G401 (cell line): Measurements from ENCODE around the gene UCK1. TPM values are rescaled to one million over a fixed set of nuclear protein-coding genes. Genes with fewer than 3 reads are reported as not detected.
A peak's percentile ranks its signal among the peaks of the same experiment; 100 is the strongest.

ENCODE experiments used
- DNase-seq: peaks from one replicate; pipeline ENCODE4 v3.0.0-alpha.2; 2015; ENCODE audit warnings: low spot score
- in situ Hi-C: cut with HindIII; loops from 2 replicates; pipeline ENCODE4 v1.10.0; 2016; ENCODE audit warnings: low sequenced_read_pairs, mixed read lengths
- total RNA-seq: library from RNA; depleted of rRNA; stranded (reverse); fragments of >200 nt; shearing (Covaris generic); gene quantifications from 2 replicates; pipeline ENCODE4 v1.2.3, GENCODE V29; 2014; rRNA removed

The UCK1 gene
- total RNA-seq = 43.4 and 45.8 TPM in 2 replicates

DNA sequence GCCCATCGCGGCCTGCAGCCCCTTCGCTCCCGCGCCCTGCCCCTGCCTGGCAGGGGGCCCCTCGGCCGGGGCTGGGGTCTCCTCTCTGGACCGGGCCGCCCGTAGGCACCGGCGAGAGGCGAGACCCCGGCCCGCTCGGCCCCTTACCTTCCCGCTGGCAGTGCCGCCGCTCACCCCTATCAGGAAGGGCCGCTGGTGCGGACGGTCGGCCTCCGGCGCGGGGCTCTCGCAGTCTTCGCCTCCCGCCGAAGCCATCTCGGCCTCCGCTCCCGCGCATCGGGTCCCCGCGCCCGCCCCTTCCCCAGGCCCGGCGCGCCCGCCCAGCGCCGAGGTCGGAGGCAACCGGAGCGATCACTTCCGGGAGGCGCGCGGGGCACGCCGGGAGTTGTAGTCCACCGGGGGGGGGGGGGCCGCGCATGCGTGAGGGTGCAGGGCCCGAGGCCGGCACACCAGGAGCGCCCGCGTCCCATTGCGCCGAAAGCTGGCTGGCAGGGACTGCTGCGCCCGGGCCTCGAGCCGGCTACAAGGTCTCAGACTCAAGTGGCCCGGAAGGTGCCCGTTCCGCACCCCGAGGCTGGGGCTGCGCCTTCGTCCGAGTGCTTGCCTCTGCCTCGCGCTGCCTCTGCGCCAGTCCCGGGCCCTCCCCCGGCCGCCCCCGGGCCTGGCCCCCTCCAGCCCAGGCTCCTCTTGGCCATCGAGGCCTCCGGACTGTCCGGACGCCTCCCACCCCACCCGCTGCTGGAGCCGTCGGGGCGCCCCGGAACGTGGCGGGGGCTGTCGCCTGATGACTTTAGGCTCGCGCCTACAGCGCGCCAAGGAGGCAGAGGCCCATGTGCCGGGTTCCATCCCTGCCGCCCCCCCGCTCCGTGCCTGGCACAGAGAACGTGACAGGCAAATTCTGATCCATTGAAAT lies at the start of gene UCK1:
UCK1 (minus strand) TSS at position 344 of the 913 bp plus-strand sequence; CDS start at position 255, 89 bp downstream.
- in situ Hi-C loops = no loop called here
- peak; percentile 77 for DNase-seq

DNA sequence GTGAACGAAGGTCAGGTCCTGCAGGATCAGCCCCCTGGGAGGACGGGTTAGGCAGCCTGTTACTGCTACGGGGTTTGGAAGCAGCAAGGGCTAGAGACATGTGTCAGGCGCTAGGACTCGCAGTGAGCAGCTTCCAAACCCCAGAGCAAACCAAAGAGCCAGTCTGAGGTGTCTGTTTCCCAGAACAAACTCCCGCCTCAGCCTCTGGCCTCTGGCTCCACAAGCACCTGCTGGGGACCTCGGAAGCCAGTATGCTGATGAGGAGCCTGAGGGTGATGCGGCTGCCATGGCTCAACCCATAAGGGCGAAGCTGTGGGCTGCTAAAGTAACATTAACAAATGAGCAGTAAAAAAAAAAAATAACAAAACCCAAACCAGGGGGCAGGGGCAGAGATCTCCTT lies 49.3 kb upstream of the UCK1 start:
- DNase-seq = no peak
- in situ Hi-C loops = no loop called here

DNA sequence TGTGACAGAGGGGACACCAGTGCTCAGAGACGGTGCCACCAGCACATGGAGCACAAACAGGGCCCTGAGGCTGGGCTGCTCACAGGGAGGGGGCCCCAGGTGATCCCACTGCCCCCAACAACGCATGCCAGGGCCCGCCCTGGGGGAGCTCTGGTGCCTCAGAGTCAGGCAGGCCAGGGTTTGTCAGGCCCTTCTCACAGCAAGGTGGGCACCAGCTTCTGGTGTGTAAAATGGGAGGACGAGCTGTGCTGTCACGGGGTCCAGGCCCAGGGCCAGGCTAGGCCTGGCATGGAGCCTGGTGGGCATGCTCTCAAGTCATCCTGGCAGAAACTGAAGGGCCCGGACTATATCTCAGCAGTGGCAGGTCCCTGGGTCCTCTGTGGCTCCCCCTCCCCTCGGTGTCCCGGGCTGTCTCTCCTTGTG lies 48.7 kb upstream of the UCK1 start:
- peak; percentile 69 for DNase-seq
- in situ Hi-C loops = no loop called here

DNA sequence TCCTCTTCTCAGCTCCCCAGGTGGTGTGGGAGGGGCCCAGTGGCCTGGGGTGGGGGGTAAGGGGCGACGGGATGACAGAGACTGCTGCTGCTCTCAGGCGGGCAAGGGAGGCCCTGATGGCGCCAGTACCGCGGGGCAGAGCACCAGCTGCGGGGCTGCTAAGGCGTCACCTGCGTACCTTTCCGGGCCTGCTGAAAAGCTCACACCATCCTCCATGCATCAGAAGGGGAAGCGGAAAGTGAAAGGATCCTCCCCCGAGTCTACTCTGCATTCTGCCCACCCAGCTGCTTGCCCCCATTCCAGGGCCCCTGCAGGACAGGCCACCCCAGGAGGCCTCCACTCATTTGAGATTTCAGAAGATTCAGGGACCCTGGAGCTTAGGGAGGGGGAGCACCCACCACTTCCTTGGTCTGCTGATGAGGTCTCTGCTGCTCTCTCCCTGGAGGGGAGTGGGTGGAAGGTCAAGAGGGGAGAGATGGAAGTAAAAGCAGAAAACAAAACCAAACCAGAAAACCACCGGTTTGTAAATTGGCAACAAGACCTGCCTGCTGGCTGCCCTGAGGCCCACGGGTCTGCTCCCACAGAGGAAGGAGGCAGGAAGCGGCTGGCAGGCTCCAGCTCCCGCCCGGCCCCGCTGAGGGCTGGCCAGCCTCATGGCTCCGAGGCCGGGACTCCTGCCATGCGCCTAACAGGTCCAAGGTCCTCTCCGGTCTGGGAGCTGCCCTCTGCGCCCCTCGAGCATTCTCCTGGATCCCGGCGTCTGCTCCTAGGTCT lies 47.9 kb upstream of the UCK1 start:
- in situ Hi-C loops = no loop called here
- DNase-seq = peak; percentile 74

DNA sequence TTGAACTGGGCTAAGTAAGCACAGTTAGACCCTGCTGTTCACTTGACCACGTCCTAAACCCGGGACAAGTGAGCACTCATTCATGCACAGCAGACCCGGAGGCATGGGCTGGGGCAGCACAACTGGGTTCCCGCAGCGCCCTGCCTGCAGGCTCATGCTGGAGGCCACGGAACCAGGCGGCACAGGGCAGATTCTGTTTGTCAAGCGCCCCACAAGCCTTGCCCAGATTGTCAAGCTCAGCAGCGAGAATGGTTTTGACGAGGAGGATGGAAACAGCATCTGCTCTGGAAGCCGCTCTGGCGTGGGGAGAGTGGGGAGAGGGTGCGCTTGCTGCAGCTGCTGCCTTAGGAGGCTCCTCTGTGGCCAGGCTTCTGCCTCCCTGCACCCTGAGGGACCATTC lies 47.0 kb upstream of the UCK1 start:
- in situ Hi-C loops = no loop called here
- no peak for DNase-seq

DNA sequence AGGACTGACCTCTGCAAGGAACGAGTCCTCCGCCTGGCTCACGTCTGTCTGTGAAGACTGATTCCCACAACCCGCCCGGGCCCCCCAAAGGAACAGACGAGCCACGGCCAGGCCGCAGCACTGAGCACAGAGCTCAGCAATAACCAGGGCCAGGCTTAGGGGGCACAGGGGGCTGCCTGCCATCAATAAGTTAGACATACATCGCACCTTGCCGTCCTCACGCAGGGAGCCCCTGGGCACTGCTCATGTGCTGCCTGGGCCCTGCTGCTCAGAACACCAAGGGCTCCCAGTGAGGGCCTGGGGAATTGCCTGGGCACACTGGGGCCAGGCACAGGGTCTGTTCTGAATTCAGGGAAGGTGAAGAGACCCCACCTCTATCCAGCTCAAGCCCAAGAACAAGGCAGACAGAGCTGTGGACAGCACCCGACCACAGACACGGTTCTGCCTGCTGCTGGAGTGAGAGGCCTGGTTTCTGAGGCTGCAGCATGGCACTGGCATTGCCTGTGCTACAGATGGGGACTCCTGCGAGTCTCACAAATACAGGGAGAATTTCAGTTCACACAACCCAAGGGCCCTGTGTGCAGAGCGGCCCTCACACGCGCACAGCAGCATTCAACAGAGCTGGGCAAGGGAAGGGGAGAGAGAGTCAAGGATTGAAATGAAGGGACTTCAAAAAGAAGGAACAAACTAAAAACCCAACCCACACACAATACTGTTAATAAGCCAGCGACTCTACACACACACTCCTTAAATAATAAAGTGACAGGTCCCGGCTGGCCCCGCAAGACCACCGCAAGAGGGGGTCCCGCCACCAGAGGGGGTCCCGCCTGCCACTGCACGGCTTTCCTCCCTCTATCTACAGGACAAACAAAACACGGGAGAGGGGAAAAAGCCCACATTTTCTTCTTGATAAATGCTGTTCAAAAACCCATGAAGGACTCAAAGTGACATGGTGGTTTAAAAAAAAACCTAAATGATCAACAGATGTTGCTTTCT lies 46.2 kb upstream of the UCK1 start:
- in situ Hi-C loops = no loop called here
- DNase-seq = no peak

DNA sequence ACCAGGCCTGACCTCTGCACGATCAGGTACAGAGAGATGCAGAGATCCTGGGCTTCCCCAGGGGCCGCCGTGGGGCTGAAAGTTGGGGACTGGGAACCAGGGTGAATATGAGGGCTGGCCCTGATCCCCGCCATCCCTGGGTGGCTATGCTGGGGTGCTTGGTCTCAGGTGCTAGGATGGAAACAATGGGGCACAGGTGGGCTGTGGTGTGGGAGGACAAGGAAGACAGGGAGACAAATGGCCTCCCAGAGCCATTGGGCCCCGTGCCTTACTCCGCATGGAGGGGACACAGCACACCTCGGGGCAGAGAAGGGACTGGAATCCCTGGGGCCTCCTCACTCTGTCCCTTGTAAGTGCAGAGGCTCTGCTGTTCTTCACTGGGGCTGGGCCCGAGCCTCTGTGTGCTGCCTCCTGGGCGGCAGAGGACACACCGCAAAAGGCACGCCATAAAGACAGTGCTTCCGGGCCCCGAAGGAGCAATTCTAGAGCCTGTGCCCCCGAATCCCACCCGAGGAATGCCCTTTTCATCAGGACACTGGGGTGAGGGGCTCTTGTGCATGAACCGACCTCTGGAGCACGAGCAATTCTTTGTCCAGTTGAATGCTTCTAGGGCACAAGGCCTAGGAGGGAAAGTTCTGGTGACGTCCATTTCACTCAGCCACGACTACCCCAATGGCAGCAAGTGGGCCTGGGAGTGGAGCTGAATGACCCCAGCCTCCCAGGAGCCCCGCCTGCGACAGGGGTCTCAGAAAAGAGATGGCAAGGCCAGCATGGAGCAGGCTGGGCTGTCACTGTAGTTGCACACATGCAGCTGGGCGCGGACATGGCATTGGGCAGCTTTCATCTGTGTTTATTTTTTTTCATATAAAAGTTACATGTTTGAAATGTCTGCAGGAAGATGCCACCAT lies 45.1 kb upstream of the UCK1 start:
- DNase-seq = no peak
- in situ Hi-C loops = no loop called here

DNA sequence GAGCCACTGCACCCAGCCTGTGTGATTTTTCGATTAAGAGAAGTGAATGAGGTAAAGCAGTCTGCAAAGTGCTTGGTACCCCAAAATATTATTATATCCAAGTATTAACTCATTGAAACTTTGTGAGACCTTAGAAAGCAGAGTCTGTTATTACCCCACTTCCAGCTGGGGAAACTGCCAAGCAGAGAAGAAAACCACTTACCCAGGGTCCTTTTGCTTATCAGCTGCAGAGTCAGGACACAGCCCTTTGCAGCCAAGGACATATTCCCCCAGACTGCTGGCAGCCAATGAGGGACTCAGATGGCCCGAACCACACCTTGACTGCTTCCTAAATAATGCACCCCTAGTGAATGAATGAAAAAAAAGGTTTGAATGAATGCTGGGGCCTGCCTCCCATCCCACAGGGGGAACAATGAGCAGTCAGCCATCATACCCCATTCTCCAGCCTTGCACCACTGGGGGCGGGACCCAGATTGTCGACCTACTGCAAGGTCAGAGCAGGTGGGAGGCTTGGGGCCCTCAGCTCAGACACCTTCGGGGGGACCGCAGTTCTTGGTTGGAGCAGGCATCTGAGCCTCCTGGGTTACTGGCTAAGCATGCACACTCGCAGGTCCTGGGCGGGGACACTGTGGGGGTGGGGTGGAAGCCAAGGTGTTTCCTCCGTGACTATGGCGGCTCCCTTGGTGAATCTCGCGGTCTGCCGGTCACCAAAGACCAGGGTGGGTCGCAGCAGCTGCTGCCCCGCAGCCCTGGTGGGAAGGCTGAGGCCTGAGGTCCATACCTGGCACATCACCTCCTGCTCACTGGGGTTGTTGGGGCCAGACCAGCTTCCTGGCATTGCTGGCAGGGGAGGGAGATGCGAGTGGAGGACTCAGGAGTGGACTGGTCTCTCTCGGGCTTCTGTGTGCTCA lies 43.9 kb upstream of the UCK1 start:
- DNase-seq = no peak
- in situ Hi-C loops = no loop called here

DNA sequence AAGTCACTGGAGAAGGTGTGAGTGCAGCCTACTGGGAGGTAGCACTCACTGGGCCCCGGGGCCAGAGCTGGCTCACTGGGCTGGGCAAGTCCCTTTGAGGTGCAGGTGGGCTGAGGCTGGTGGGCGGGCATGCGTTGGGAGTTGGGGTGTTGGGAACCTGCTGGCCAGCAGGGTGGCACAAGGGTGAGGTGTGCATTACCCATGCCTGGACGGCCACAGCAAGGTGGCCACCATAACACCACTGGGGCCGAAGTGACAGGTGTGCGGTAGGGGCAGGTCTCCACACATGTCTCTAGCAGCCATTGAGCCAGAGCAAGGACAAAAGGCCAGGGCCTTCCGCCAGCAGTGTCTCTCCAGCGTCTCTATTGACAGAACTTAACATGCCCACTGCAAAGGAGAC lies 36.8 kb upstream of the UCK1 start:
- DNase-seq = no peak
- in situ Hi-C loops = no loop called here

DNA sequence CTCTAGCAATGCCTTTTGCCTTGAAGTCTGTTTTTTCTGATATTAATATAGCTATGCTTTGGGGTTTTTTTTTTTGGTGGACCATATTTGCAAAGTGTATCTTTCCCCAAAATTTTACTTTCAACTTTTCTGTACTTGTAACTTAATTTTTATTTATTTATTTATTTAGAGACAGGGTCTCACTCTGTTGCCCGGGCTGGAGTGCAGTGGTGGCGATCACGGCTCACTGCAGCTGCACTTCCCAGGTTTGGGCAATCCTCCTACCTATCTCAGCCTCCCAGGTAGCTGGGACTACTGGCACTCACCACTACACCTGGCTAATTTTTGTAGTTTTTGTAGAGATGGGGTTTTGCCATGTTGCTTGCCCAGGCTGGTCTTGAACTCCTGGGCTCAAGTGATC lies 35.1 kb upstream of the UCK1 start:
- in situ Hi-C loops = no loop called here
- DNase-seq = no peak

DNA sequence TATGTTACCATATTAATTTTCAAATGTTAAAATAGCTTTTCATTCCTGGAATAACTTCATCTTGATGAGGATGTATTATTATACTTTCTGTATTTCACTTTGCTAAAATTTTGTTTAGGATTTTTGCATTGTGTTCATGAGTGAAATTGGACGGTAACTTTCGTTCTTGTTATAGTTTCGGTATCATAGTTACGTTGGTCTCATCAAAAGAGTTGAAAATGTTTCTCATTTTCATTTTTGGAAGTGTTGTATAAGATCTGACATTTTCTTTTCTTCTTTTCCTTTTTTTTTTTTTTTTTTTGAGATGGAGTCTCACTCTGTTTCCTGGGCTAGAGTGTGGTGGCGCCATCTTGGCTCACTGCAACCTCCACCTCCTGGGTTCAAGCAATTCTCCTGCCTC lies 34.3 kb upstream of the UCK1 start:
- DNase-seq = no peak
- in situ Hi-C loops = no loop called here

DNA sequence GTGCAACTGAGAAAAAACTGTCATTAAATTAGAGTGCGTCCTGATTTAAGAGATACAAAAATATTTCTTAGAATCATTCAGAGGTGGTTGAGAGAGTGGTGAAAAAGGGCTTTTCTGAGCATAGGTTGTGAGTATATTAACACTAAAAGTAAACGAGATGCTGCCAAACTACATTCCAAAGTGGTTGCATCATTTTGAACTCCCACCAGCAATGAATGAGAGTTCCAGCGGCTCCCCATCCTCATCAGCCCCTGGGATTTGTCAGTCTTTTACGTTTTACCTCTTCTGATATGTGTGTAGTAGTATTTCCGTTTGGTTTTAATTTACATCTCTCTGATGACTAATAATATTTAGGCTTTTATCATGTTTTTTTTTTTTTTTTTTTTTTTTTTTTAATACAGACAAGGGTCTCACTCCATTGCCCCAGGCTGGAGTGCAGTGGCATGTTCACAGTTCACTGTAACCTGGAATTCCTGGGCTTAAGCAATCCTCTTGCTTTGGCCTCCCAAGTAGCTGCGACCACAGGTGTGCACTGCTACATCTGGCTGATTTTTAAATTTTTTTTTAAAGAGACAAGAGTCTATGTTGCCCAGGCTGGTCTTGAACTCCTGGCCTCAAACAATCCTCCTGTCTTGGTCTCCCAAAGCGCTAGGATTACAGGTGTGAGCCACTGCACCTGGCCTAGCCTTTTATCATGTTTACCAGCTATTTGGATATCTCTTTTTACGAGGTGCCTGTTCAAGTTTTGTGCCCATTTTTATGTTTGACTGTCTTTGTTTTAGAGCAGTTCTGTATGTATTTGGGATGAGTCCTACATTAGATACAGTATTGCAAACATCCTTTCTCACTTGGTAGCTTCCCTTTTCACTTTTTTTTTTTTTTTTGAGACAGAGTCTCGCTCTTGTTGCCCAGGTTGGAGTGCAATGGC lies 31.2 kb upstream of the UCK1 start:
- DNase-seq = no peak
- in situ Hi-C loops = no loop called here

DNA sequence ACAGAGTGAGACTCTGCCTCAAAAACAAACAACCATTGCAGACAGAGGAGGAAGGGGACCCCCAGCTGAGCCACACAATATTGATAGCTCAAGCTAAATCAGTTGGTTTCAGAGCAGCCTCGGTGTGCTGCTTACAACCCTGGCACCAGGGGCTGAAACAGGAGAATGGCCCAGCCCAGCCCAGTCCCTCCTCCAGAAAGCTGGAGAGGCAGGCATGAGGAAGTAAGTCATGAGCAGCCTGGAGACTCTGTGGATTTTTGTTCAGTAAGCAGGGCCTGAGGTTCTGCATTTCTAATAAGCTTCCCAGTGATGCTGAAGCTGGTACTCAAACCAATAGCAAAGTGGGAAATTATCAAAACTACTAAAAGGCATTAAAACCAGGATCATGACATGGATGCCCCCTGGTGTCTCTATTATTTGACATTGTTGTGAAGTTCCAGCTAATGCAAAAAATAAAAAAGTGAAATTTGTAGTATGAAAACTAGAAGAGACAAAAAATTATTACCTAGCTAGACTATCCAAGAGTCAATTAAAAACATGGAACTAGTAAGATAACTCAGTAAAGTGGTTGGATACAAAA lies 28.4 kb upstream of the UCK1 start:
- DNase-seq = no peak
- in situ Hi-C loops = no loop called here

DNA sequence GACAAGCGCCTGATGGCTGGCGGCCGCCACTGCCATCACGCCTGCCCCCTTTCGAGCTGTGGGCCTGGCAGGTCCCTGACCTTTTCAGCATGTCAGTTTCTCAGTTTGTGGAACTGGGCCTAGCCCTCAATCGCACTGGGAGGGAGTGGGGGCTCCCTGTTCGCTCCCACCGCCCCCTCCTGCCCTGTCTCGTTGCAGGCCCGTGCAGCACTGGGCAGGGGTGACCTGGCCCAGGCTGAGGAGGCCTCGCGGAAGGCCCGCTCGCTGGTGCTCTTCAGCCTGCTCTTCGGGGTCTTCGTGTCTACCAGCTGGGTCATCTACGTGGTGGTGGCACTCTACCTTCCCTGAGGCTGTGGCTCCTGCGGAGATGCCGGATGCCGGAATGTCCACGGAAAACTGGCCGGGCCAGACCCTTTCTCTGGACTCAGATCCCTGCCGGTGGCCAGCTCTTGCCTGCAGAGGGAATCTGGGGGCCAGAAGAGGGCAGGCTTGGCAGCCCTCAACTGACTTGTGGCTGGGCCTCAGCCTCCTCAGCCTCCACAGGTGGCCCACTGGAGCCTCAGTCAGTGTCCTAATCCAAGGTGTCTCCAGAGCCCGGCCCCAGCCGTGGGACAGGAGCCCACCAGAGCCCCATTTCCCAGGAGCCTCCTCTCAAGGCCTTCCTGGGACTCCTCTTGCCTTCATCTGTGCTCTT lies 26.9 kb upstream of the UCK1 start:
- in situ Hi-C loops = no loop called here
- no peak for DNase-seq
